ENCODE measurements around the gene TMEM11. TPM values are rescaled to one million over a fixed set of nuclear protein-coding genes. Genes with fewer than 3 reads are reported as not detected.

TMEM11 gene
- total and polyA plus RNA-seq, 4 donors = 9.3 to 20.8 (median 11.6) TPM

DNA sequence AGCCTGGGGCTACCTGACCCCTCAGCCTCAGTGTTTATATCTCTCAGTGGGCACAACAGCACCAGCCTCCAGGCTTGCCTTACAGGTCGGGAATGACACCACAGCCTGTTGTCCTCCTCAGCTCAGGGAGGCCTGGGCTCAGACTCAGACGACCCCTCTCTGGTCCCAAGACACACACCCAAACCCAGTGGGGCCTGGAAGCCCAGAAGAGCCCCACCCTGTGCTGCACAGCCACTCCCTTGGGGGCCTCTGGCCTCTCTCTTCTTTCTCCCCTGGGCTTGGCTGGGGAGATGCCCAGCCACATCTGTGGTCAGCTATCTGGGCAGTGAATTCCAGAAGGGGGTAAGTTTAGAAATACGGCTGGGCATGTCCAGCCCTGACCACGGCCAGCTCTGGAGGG is 36.9 kb upstream of the TMEM11 start:
- Histone ChIP-seq H3K27me3 (ENCODE audit: control insufficient read depth in 4 of 4, insufficient read depth in 4 of 4, low read length in 3 of 4) (no peaks in the 10 kb centered on the region), H3K36me3 (ENCODE audit: control insufficient read depth in 4 of 4, insufficient read depth in 3 of 4, low read depth in 1 of 4, low read length in 3 of 4) (no peaks in the 10 kb centered on the region), H3K27ac (ENCODE audit: low read depth in 1 of 2, low read length in 2 of 2) (no peak overlapping the region), H3K9me3 (ENCODE audit: control insufficient read depth in 4 of 4, low read length in 3 of 4) (no peaks in the 10 kb centered on the region), H3K9ac (ENCODE audit: low read depth in 1 of 2, low read length in 2 of 2) (no peak overlapping the region), H3K4me3 (ENCODE audit: low read depth in 1 of 3, low read length in 3 of 3) (no peak overlapping the region), H3K4me1 (ENCODE audit: control insufficient read depth in 4 of 4, insufficient read depth in 4 of 4, low read length in 3 of 4) (peaks cover 5 to 14% (median 8%) of the 10 kb centered on the region in 4 donors)
- no peak for TF ChIP-seq TAF1 (conservative IDR thresholded peaks at IDR 0.05)
- TF ChIP-seq, protein P1, sequence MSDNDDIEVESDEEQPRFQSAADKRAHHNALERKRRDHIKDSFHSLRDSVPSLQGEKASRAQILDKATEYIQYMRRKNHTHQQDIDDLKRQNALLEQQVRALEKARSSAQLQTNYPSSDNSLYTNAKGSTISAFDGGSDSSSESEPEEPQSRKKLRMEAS (IDR thresholded peaks at IDR 0.05) = no peak
- TF ChIP-seq JUND (IDR thresholded peaks at IDR 0.05) = no peak
- TF ChIP-seq, protein P2, sequence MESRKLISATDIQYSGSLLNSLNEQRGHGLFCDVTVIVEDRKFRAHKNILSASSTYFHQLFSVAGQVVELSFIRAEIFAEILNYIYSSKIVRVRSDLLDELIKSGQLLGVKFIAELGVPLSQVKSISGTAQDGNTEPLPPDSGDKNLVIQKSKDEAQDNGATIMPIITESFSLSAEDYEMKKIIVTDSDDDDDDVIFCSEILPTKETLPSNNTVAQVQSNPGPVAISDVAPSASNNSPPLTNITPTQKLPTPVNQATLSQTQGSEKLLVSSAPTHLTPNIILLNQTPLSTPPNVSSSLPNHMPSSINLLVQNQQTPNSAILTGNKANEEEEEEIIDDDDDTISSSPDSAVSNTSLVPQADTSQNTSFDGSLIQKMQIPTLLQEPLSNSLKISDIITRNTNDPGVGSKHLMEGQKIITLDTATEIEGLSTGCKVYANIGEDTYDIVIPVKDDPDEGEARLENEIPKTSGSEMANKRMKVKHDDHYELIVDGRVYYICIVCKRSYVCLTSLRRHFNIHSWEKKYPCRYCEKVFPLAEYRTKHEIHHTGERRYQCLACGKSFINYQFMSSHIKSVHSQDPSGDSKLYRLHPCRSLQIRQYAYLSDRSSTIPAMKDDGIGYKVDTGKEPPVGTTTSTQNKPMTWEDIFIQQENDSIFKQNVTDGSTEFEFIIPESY (IDR thresholded peaks at IDR 0.05) = no peak
- TF ChIP-seq FOXA1 (IDR thresholded peaks at IDR 0.05) = no peak
- TF ChIP-seq YY1 (IDR thresholded peaks at IDR 0.05) = no peak
- TF ChIP-seq, protein P3, sequence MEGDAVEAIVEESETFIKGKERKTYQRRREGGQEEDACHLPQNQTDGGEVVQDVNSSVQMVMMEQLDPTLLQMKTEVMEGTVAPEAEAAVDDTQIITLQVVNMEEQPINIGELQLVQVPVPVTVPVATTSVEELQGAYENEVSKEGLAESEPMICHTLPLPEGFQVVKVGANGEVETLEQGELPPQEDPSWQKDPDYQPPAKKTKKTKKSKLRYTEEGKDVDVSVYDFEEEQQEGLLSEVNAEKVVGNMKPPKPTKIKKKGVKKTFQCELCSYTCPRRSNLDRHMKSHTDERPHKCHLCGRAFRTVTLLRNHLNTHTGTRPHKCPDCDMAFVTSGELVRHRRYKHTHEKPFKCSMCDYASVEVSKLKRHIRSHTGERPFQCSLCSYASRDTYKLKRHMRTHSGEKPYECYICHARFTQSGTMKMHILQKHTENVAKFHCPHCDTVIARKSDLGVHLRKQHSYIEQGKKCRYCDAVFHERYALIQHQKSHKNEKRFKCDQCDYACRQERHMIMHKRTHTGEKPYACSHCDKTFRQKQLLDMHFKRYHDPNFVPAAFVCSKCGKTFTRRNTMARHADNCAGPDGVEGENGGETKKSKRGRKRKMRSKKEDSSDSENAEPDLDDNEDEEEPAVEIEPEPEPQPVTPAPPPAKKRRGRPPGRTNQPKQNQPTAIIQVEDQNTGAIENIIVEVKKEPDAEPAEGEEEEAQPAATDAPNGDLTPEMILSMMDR (IDR thresholded peaks at IDR 0.05; ENCODE audit: low read depth, low read length, missing input control) = no peak
- WGBS = 78% methylated on average over 4 of the region's 4 CpGs
- no peak for DNase-seq (ENCODE audit: low spot score)

DNA sequence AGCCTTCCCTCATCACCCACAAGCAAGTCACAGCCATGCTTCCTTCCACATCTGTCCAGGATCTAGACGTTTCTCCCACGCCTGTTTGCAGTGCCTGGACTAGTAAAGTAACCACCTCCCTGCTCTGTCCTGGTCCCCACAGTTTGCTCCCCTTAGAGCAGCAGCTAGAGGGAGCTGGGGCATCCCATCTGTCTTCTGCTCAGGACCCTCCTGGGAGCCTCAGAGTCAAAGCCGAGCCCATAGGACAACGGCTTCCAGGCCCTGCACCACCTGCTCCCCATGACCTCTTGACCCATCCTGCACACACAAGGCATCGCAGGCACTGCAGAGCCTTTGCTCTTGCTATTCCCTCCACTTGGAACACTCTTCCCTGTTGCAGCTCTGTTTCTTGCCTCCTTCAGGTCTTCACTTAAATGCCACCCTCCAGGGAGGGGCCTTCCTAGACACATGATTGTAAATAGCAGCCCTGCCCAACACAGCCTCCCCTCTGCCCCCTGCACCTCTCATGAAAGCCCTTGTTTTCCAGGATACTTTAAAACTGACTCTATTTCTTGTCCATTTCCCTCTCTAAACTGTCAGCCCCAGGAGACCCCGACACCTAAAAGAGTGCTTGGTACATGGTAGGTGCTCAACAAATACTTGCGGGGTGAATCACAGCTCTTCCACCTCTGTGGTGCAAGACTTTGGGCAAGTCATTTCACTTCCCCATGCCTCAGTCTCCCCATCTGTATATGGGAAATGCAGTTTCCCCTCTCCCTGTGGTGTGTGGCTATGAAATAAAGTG is 36.2 kb upstream of the TMEM11 start:
- H3K27ac ChIP-seq (ENCODE audit: low read depth in 1 of 2, low read length in 2 of 2) = no peak overlapping the region
- peaks cover 5 to 16% (median 8%) of the 10 kb centered on the region in 4 donors for H3K4me1 ChIP-seq (ENCODE audit: control insufficient read depth in 4 of 4, insufficient read depth in 4 of 4, low read length in 3 of 4)
- 76% methylated on average over 7 of the region's 7 CpGs for WGBS
- H3K4me3 ChIP-seq (ENCODE audit: low read depth in 1 of 3, low read length in 3 of 3) = no peak overlapping the region
- no peaks in the 10 kb centered on the region for H3K27me3 ChIP-seq (ENCODE audit: control insufficient read depth in 4 of 4, insufficient read depth in 4 of 4, low read length in 3 of 4)
- no peak for DNase-seq (ENCODE audit: low spot score)
- TF ChIP-seq, protein P3 (IDR thresholded peaks at IDR 0.05; ENCODE audit: low read depth, low read length, missing input control) = no peak
- TF ChIP-seq RAD21 (IDR thresholded peaks at IDR 0.05) = no peak
- TF ChIP-seq, protein P1 (IDR thresholded peaks at IDR 0.05) = no peak
- TF ChIP-seq, protein P4, sequence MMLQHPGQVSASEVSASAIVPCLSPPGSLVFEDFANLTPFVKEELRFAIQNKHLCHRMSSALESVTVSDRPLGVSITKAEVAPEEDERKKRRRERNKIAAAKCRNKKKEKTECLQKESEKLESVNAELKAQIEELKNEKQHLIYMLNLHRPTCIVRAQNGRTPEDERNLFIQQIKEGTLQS (IDR thresholded peaks at IDR 0.05) = no peak
- TF ChIP-seq HNF4A (conservative IDR thresholded peaks at IDR 0.05) = no peak
- no peak for TF ChIP-seq FOXA1 (IDR thresholded peaks at IDR 0.05)
- TF ChIP-seq EGR1 (IDR thresholded peaks at IDR 0.05; ENCODE audit: low read depth in 2 of 2) = no peak
- TF ChIP-seq, protein P2 (IDR thresholded peaks at IDR 0.05) = no peak
- TF ChIP-seq, protein P5, sequence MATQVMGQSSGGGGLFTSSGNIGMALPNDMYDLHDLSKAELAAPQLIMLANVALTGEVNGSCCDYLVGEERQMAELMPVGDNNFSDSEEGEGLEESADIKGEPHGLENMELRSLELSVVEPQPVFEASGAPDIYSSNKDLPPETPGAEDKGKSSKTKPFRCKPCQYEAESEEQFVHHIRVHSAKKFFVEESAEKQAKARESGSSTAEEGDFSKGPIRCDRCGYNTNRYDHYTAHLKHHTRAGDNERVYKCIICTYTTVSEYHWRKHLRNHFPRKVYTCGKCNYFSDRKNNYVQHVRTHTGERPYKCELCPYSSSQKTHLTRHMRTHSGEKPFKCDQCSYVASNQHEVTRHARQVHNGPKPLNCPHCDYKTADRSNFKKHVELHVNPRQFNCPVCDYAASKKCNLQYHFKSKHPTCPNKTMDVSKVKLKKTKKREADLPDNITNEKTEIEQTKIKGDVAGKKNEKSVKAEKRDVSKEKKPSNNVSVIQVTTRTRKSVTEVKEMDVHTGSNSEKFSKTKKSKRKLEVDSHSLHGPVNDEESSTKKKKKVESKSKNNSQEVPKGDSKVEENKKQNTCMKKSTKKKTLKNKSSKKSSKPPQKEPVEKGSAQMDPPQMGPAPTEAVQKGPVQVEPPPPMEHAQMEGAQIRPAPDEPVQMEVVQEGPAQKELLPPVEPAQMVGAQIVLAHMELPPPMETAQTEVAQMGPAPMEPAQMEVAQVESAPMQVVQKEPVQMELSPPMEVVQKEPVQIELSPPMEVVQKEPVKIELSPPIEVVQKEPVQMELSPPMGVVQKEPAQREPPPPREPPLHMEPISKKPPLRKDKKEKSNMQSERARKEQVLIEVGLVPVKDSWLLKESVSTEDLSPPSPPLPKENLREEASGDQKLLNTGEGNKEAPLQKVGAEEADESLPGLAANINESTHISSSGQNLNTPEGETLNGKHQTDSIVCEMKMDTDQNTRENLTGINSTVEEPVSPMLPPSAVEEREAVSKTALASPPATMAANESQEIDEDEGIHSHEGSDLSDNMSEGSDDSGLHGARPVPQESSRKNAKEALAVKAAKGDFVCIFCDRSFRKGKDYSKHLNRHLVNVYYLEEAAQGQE (IDR thresholded peaks at IDR 0.05) = no peak
- TF ChIP-seq NR2F2 (IDR thresholded peaks at IDR 0.05) = no peak
- no peak for TF ChIP-seq RXRA (IDR thresholded peaks at IDR 0.05)
- no peak for TF ChIP-seq YY1 (IDR thresholded peaks at IDR 0.05)
- TF ChIP-seq TAF1 (conservative IDR thresholded peaks at IDR 0.05) = no peak
- no peaks in the 10 kb centered on the region for H3K36me3 ChIP-seq (ENCODE audit: control insufficient read depth in 4 of 4, insufficient read depth in 3 of 4, low read depth in 1 of 4, low read length in 3 of 4)
- no peaks in the 10 kb centered on the region for H3K9me3 ChIP-seq (ENCODE audit: control insufficient read depth in 4 of 4, low read length in 3 of 4)
- no peak overlapping the region for H3K9ac ChIP-seq (ENCODE audit: low read depth in 1 of 2, low read length in 2 of 2)

All from liver (tissue), 9 donors.